GM19395 (cell line): ENCODE measurements around the gene FBXL7.

ENCODE experiments used
- ATAC-seq: cut with Tn5 transposase; IDR thresholded peaks from one replicate; pipeline ENCODE4 v1.9.1; 2021; ENCODE audit warnings: mild to moderate bottlenecking, moderate library complexity; ENCODE audit not compliant: unreplicated experiment

The FBXL7 gene

DNA sequence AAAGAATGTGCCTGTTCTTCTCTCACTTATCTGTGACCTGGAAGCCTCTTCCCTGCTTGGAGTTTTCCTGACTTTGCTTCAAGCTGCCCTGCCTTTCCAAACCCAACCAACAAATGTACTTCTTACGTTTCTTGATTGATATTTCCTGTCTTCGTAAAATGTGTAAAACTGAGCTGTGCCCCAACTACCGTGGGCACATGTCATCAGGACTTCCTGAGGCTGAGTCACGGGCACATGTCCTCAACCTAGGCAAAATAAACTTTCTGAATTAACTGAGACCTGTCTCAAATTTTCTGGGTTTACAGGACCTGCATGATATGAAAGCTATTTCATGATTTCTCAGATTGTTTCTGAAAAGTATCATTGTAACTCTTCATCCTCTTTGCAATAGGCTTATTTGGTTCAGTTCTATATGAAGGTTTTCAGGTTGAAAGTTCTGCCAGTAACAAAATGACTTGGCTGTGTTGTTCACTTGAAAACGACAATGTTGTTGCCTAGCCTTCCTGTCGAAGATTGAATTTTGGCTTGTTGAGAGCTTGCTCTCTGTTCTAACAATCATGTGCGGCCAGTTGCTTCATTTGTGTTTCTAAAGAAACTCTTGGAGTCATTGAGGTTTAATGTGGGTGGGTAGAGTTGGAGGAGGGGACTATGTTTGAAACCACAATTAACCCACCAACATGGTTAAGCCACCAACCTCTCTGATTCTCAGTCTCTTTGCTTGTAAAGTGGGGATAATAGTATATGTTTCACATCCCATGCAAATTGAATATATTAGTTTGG is 145.6 kb downstream of the FBXL7 start:
- ATAC-seq: no peak

GRCh38 chr5:15646371-15646770 is 146.4 kb downstream of the FBXL7 start:
- no peak for ATAC-seq

DNA sequence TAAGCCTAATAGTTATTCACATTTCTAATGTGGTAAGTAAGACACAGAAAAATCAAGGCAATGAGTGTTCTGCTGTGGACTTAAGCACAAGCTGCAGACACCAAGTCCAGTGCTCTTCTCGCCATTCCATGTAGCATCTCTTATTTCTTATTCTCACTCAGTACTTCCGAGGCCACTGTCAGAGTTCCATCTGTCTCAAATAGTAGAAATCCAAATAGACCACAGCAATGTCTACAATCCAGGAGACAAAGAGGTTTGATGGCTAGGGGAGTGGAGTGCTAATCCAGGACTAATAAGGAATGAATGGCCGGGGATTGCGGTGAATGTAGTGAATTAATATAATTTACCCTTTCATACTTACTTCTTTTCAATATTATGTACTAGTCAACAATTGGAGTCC is 147.3 kb downstream of the FBXL7 start:
- no peak for ATAC-seq

DNA sequence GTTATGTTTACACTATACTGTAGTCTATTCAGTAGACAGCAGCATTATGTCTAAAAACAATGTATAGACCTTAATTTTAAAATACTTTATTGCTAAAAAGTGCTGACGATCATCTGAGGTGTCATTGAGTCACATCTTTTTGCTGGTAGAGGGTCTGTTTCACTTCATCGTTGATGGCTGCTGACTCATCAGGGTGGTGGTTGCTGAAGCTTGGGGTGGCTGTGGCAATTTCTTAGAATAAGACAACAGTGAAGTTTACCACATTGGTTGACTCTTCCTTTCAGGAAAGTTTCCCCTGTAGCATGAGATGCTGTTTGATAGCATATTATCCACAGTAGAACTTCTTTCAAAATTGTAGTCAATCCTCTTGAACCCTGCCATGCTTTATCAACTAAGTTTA is 150.3 kb downstream of the FBXL7 start:
- no peak for ATAC-seq

DNA sequence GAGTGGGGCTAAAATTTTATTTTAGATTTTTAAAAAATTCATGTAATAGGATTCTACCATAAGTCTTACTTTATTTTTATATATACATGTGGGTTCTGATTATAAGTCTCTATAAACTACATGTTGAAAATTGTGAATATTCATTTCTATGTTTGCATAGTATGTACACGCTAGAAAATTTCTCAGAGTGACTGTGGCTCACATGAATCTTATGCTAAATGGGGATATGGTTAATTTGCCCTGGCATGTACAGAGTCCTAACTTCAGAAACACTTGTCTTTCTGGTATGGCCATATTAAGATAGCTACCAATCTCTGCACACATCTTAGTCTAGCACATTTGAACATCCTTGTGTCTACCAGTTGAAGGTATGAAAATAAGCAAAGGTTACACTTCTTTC is 154.8 kb downstream of the FBXL7 start:
- no peak for ATAC-seq

- no peak for ATAC-seq
These were observed 155.7 kb downstream of the FBXL7 start for GRCh38 chr5:15655683-15656082.

GRCh38 chr5:15664961-15665360 is 165.0 kb downstream of the FBXL7 start:
- ATAC-seq: no peak

- ATAC-seq: no peak
These were observed 169.8 kb downstream of the FBXL7 start for GRCh38 chr5:15669826-15670225.

DNA sequence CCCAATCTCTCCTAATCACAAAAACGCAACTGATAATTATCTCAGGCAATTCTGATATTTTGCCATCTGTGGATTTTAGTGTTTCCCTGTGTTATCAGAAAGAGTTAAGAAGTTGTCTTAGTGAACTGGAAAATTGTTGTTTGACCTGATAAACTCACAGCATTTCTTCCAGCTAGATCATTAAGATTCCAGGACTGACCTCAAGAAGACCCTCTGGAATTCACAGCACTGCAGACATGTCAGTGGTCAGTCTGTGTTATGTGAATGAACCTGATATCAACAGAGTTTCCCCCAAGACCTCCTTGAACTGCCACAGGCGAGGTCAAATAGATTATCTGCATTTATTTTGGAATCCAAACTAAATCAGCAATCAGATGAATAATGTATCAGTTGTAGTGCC is 174.7 kb downstream of the FBXL7 start:
- ATAC-seq: no peak

DNA sequence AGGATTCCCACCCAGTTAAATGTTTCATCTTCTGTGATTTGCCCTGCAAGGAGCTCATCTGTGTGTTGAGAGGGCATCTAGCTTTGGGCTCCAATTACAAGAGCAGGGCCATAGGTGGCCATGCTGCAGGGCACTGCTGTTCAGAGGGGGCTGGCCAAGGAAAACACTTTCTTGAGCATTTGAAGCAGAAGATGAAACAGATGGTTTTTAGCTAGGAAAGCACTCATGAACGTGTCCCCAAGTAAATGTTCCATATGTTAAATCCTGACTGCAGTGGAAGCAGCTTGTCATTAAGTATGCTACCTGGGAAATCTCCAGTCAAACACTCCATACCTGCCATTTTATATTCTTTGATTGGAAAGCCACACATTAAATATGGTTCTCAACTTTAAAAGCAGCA is 176.6 kb downstream of the FBXL7 start:
- ATAC-seq: no peak

- ATAC-seq: no peak
These were observed 179.2 kb downstream of the FBXL7 start for GRCh38 chr5:15679161-15679560.

DNA sequence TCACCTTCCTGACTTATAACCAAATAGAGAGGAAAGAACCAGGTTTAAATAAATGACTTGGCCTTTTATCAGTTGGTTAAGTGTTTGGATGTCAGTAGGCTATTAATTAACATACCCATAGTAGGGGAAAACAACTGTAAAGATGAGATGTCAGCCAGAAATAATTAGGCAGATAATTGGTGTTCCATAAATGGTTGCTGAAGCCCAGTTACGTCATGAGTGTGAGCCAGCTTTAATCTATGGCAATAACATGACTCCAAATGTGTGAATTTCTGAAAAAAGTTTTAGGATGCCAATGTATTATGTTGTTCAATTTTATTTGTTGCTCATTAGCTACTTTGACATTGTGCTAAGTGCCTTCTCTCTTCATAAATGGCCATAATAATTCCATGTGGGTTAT is 180.5 kb downstream of the FBXL7 start:
- ATAC-seq: no peak

DNA sequence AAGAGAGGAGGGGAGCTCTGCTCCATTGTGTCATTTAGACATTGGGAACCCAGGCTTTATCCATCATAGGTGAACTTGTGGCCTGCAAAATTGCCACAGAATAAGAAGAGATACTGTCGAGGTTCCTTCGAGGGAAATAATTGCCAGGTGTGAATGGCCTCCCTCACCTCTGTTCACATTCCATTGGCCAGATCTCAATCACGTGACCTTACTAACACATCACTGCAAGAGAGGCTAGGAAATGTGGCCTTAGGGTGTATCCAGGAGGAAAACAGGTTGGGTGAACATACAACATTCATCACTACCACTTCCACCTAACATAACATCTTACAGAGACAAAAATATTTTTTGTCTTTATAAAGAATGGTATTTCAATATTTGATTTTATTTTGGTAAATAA is 182.1 kb downstream of the FBXL7 start:
- ATAC-seq: no peak

DNA sequence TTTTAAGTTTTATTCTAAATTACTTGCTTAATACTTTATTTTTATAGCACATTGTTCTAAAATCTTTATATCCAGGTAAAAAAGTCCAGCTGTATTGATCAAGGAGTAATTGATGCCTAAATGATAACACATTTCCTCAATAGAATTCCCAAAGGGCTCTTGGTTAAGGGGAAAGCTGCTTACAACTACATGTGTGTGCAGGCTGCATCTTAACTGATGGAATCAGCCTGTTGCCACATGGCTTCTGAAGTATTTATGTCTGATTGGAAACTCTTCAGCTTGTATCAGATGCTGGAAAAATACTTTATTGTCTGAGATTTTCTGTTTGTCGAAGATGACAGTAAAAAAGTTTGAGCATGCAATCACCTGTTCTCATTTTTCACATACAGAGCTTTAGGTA is 182.6 kb downstream of the FBXL7 start:
- no peak for ATAC-seq

- no peak for ATAC-seq
These were observed 183.4 kb downstream of the FBXL7 start for GRCh38 chr5:15683332-15683731.

DNA sequence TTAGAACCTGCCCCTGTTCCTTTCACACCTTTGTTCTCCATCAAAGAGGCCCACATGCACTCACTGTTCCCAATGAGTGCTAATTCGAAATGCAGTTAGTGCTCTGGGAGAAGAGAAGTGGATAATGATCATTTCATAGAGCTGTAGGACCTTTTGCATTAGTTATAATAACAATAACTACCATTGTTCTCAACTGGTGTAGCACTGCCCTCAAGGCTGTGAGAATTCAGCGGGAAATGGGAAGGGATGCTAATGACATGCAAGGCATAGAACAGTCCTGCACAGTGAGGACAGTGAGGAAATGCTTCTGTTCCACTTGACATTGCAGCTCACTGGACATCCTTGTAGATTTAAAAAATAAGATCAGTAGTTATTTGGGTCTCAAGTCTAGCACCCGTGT is 187.4 kb downstream of the FBXL7 start:
- ATAC-seq: no peak

- no peak for ATAC-seq
These were observed 189.9 kb downstream of the FBXL7 start for GRCh38 chr5:15689836-15690235.

DNA sequence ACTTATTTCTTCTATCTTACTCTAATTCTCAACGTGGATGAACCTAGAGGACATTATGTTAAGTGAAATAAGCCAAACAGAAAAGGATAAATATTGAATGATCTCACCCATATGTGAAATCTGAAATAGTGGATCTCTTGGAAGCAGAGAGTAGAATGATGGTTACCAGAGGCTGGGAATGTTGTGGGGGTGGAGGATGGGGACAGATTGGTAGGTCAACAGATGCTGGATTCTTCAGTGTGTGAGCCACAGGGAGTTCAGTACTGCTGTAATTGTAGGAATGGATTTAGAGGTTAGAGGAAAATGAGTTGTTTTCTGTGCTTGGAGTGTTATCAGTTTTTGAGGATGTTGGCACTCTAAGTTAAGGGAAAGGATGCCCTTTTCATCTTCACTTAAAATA is 190.6 kb downstream of the FBXL7 start:
- no peak for ATAC-seq

DNA sequence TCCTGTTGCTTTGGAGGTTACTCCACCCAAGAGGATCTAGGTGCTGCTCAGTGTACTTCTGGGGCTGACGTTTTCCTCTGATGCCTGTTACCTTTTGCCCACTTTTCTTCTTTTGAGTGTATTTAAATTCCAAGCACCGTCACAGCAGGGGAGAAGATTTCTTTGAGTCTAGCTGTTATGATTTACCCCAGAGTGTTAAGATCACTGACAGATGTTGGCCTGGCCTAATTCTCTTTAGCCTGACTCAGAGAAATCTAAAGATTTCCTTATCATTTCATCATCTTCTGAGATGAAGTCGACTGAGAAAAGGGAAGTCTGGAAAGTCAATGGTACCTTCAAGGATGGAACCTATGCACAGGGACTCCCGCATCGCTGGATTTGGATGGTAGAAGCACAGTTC is 191.5 kb downstream of the FBXL7 start:
- ATAC-seq: no peak

- no peak for ATAC-seq
These were observed 192.9 kb downstream of the FBXL7 start for GRCh38 chr5:15692706-15693381.

- ATAC-seq: no peak
These were observed 193.4 kb downstream of the FBXL7 start for GRCh38 chr5:15693382-15693728.

DNA sequence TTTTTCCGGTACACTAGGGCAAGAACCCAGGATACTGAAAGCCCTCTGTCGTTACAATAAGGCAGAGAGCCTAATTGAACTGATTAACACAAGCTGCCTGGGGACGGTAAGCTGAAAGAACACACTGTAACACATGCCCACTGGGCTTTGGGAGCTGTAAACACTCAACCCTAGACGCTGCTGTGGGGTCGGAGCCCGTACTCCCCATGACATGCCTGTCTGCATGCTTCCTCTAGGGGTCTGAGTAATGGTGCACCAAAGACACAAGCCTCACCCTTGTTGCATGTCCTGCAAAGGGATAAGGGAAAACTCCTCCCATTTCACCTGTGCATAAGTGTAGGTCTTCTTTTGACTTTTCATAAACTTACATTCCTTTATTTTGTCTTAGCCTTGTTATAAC is 194.0 kb downstream of the FBXL7 start:
- no peak for ATAC-seq

- ATAC-seq: no peak
These were observed 194.8 kb downstream of the FBXL7 start for GRCh38 chr5:15694696-15695214.
